Kidney (tissue), 14 donors: ENCODE measurements around the gene ASCL5. TPM values are rescaled to one million over a fixed set of nuclear protein-coding genes. Genes with fewer than 3 reads are reported as not detected.

Experiments used
- DNase-seq, 5 donors: peaks; one replicate each; pipeline ENCODE4 v3.0.0-alpha.2; 2013 to 2020
- FAIRE-seq: peaks from 2 replicates; lab custom pipeline; 2012; peaks lifted over from hg19 to GRCh38; lab: Jason Lieb, UNC
- H3K27ac ChIP-seq, 2 donors: one replicate each; pipeline ENCODE4 v1.7.0; 2013; ENCODE audit warnings: low read depth in 2 of 2, low read length in 2 of 2, inconsistent platforms in 1 of 2
- H3K27me3 ChIP-seq: one replicate; pipeline ENCODE4 v1.7.1; 2013; ENCODE audit warnings: low read length, inconsistent platforms; ENCODE audit not compliant: control insufficient read depth, insufficient read depth
- H3K36me3 ChIP-seq, 3 donors: one replicate each; pipeline versions ENCODE4 v1.7.0 to v1.7.1; 2013; ENCODE audit warnings: low read length in 3 of 3, control low read depth in 1 of 3, inconsistent platforms in 1 of 3; ENCODE audit not compliant: insufficient read depth in 3 of 3, control insufficient read depth in 2 of 3
- H3K4me1 ChIP-seq, 3 donors: one replicate each; pipeline versions ENCODE4 v1.7.0 to v1.7.1; 2013; ENCODE audit warnings: low read length in 3 of 3, inconsistent platforms in 1 of 3, low read depth in 1 of 3; ENCODE audit not compliant: control insufficient read depth in 2 of 3, insufficient read depth in 2 of 3
- H3K4me3 ChIP-seq, 3 donors: one replicate each; pipeline versions ENCODE4 v1.7.0 to v1.8.1; 2013; ENCODE audit warnings: low read length in 3 of 3, control low read depth in 1 of 3, inconsistent platforms in 1 of 3
- H3K9ac ChIP-seq, 3 donors: one replicate each; pipeline versions ENCODE4 v1.7.0 to v1.7.1; 2013; ENCODE audit warnings: low read length in 3 of 3, control low read depth in 1 of 3, inconsistent platforms in 1 of 3
- H3K9me3 ChIP-seq, 3 donors: one replicate each; pipeline versions ENCODE4 v1.7.0 to v1.7.1; 2013; ENCODE audit warnings: low read length in 3 of 3, control low read depth in 1 of 3, inconsistent platforms in 1 of 3; ENCODE audit not compliant: control insufficient read depth in 2 of 3, insufficient read depth in 1 of 3
- CTCF ChIP-seq: IDR thresholded peaks from 3 replicates; pipeline ENCODE4 v1.5.1; 2012; ENCODE audit warnings: mild to moderate bottlenecking, moderate library complexity, borderline replicate concordance; ENCODE audit not compliant: insufficient read depth; ENCODE audit errors: extremely low read depth
- intact Hi-C: fragments of 100-400 bp; cut with DNase I; formaldehyde crosslinking; loops from one replicate; pipeline ENCODE4 v1.11.1; 2022
- polyA plus RNA-seq: library from polyadenylated mRNA; stranded (reverse); fragments of 350-450 nt; fragmentation: Illumina TruSeq; extraction: RNeasy Lipid Tissue Mini Kit (QIAGEN cat#74804); gene quantifications from one replicate; pipeline ENCODE4 v1.2.3, GENCODE V29; 2014; ENCODE audit warnings: low read depth, low replicate concordance; ENCODE audit not compliant: insufficient read depth
- total RNA-seq: library from RNA; stranded (reverse); fragmentation: NEBNext Ultra II Directional; extraction: Animal tissue kit (Norgen Biotek cat#: 25700); gene quantifications from one replicate; pipeline ENCODE4 v1.2.1, GENCODE V29; 2021
- donor health status: control.
- donor health status: control.
- donor health status: control.
- donor health status: control.
- donor health status: control.
- donor health status: DM: yes; HTN: yes; CAD: no.
- donor health status: Normal renal cell carcinoma (clear cell type).

Gene ASCL5
- total and polyA plus RNA-seq, 2 donors from 2014 or later, result not detected

GRCh38 chr1:201127755-201128455 is 921 bp upstream of the ASCL5 start:
- DNase-seq (peak in 1 of 5 donors; percentile 45), FAIRE-seq (no peak)
- no peaks in the 10 kb centered on the region for H3K27me3 ChIP-seq
- no peak overlapping the region for H3K9ac ChIP-seq
- H3K4me1 ChIP-seq, result no peaks in the 10 kb centered on the region
- TF ChIP-seq CTCF, result no peak
- H3K36me3 ChIP-seq, result no peaks in the 10 kb centered on the region
- no peak overlapping the region for H3K4me3 ChIP-seq
- intact Hi-C loops, result no loop called here
- no peak overlapping the region for H3K27ac ChIP-seq
- no peaks in the 10 kb centered on the region for H3K9me3 ChIP-seq

- Histone ChIP-seq H3K9me3 (no peaks in the 10 kb centered on the region), H3K4me1 (no peaks in the 10 kb centered on the region), H3K9ac (no peak overlapping the region), H3K27me3 (no peaks in the 10 kb centered on the region), H3K27ac (no peak overlapping the region), H3K36me3 (no peaks in the 10 kb centered on the region), H3K4me3 (no peak overlapping the region)
- no peak for TF ChIP-seq CTCF
- FAIRE-seq (no peak), DNase-seq (no peak)
- intact Hi-C loops, result no loop called here
Observed at GRCh38 chr1:201126463-201126831, 537 bp downstream of the ASCL5 start.

- intact Hi-C loops, result no loop called here
- no peak for FAIRE-seq
- no peak for TF ChIP-seq CTCF
- H3K36me3 ChIP-seq, result no peaks in the 10 kb centered on the region
- no peaks in the 10 kb centered on the region for H3K9me3 ChIP-seq
- peak in 1 of 5 donors; percentile 69 for DNase-seq
- H3K27ac ChIP-seq, result no peak overlapping the region
- no peaks in the 10 kb centered on the region for H3K27me3 ChIP-seq
- no peak overlapping the region for H3K4me3 ChIP-seq
- no peaks in the 10 kb centered on the region for H3K4me1 ChIP-seq
- H3K9ac ChIP-seq, result no peak overlapping the region
Observed at GRCh38 chr1:201125800-201126199, 1.2 kb downstream of the ASCL5 start.
